ENCODE data around the gene APAF1. TPM values are rescaled to one million over a fixed set of nuclear protein-coding genes. Genes with fewer than 3 reads are reported as not detected.
"Not testable (repeated sequence)": the region's sequence is repeated elsewhere in the genome, so short reads cannot be mapped to it uniquely, and the experiment has no call there.

The APAF1 gene
- total RNA-seq, 1 experiment from 2014 or later, result 10.1 TPM

- H3F3A ChIP-seq (ENCODE audit: low read length, unreplicated experiment); H4K20me1 ChIP-seq (ENCODE audit: low read length); H3K36me3 ChIP-seq (ENCODE audit: low read depth, low read length); H3K79me2 ChIP-seq (ENCODE audit: low read length); CTCF ChIA-PET; H3K4me2 ChIP-seq (ENCODE audit: low read length); ATAC-seq; intact Hi-C loops (cut with micrococcal nuclease); H3K4me3 ChIP-seq (ENCODE audit: low read length); H3K9me3 ChIP-seq (ENCODE audit: low read length); H3K9me2 ChIP-seq (replicated peaks; ENCODE audit: low read length); H3K27me3 ChIP-seq (ENCODE audit: low read length); POLR2A ChIA-PET (ENCODE audit: unreplicated experiment); BruUV-seq (replicated peaks); H2AFZ ChIP-seq (ENCODE audit: low read length): not testable (repeated sequence)
- DNase-seq, result peak; percentile 67
- Histone ChIP-seq H3K9ac (ENCODE audit: low read length) (peak overlapping the region; percentile 52; the same call in 1 of the 2 replicates), H3K4me1 (ENCODE audit: insufficient read depth, low read length) (peaks cover 36% of the 10 kb centered on the region), H3K27ac (ENCODE audit: low read length) (peak overlapping the region; percentile 70)
- TF ChIP-seq, protein P1, sequence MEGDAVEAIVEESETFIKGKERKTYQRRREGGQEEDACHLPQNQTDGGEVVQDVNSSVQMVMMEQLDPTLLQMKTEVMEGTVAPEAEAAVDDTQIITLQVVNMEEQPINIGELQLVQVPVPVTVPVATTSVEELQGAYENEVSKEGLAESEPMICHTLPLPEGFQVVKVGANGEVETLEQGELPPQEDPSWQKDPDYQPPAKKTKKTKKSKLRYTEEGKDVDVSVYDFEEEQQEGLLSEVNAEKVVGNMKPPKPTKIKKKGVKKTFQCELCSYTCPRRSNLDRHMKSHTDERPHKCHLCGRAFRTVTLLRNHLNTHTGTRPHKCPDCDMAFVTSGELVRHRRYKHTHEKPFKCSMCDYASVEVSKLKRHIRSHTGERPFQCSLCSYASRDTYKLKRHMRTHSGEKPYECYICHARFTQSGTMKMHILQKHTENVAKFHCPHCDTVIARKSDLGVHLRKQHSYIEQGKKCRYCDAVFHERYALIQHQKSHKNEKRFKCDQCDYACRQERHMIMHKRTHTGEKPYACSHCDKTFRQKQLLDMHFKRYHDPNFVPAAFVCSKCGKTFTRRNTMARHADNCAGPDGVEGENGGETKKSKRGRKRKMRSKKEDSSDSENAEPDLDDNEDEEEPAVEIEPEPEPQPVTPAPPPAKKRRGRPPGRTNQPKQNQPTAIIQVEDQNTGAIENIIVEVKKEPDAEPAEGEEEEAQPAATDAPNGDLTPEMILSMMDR (conservative IDR thresholded peaks at IDR 0.05; ENCODE audit: low read depth, low read length), result 0 out of 2 replicates have a peak, but pooled peaks have one; percentile 10
Observed at GRCh38 chr12:98755855-98756254, 110.8 kb downstream of the APAF1 start.

- CTCF ChIA-PET, result no interaction called here
Observed at GRCh38 chr12:98757455-98757854, 112.4 kb downstream of the APAF1 start.

GRCh38 chr12:98758331-98758730, 113.2 kb downstream of the APAF1 start:
- H3K27me3 ChIP-seq (ENCODE audit: low read length), result no peaks in the 10 kb centered on the region
- POLR2A ChIA-PET (ENCODE audit: unreplicated experiment), result no interaction called here
- peaks cover 20% of the 10 kb centered on the region for H3K4me1 ChIP-seq (ENCODE audit: insufficient read depth, low read length)
- no peak overlapping the region for H2AFZ ChIP-seq (ENCODE audit: low read length)
- CTCF ChIA-PET, result no interaction called here
- H3K4me3 ChIP-seq (ENCODE audit: low read length), result no peak overlapping the region
- DNase-seq, result no peak
- intact Hi-C loops (cut with micrococcal nuclease), result no loop called here
- no peaks in the 10 kb centered on the region for H3K79me2 ChIP-seq (ENCODE audit: low read length)
- H3K9ac ChIP-seq (ENCODE audit: low read length), result no peak overlapping the region
- H3K4me2 ChIP-seq (ENCODE audit: low read length), result no peak overlapping the region
- no peak overlapping the region for H3K27ac ChIP-seq (ENCODE audit: low read length)
- BruUV-seq (replicated peaks), result no TSS peak
- no peaks in the 10 kb centered on the region for H3F3A ChIP-seq (ENCODE audit: low read length, unreplicated experiment)
- no peaks in the 10 kb centered on the region for H3K36me3 ChIP-seq (ENCODE audit: low read depth, low read length)
- TF ChIP-seq EZH2phosphoT487 (IDR thresholded peaks at IDR 0.05; ENCODE audit: borderline replicate concordance, low read length) (no peak), EZH2 (IDR thresholded peaks at IDR 0.05; ENCODE audit: low read length, unreplicated experiment) (no peak)
- TF ChIP-seq, protein P1 (conservative IDR thresholded peaks at IDR 0.05; ENCODE audit: low read depth, low read length), result no peak
- ATAC-seq, result no peak
- H4K20me1 ChIP-seq (ENCODE audit: low read length), result no peaks in the 10 kb centered on the region
- H3K9me2 ChIP-seq (replicated peaks; ENCODE audit: low read length), result 0 out of 2 replicates have a peak, but pooled peaks cover 5% of the 10 kb centered on the region
- H3K9me3 ChIP-seq (ENCODE audit: low read length), result no peaks in the 10 kb centered on the region

More at GRCh38 chr12:98757455-98757854, 112.4 kb downstream of the APAF1 start:
- Histone ChIP-seq H3K4me2 (ENCODE audit: low read length) (no peak overlapping the region), H3K79me2 (ENCODE audit: low read length) (no peaks in the 10 kb centered on the region), H4K20me1 (ENCODE audit: low read length) (no peaks in the 10 kb centered on the region), H3K36me3 (ENCODE audit: low read depth, low read length) (no peaks in the 10 kb centered on the region), H3K27me3 (ENCODE audit: low read length) (no peaks in the 10 kb centered on the region), H3F3A (ENCODE audit: low read length, unreplicated experiment) (no peaks in the 10 kb centered on the region), H3K4me1 (ENCODE audit: insufficient read depth, low read length) (peaks cover 28% of the 10 kb centered on the region), H3K4me3 (ENCODE audit: low read length) (no peak overlapping the region), H3K9me2 (replicated peaks; ENCODE audit: low read length) (0 out of 2 replicates have a peak, but pooled peaks cover 5% of the 10 kb centered on the region), H3K9ac (ENCODE audit: low read length) (no peak overlapping the region), H2AFZ (ENCODE audit: low read length) (no peak overlapping the region), H3K9me3 (ENCODE audit: low read length) (no peaks in the 10 kb centered on the region), H3K27ac (ENCODE audit: low read length) (no peak overlapping the region)
- no peak for ATAC-seq
- POLR2A ChIA-PET (ENCODE audit: unreplicated experiment), result no interaction called here
- BruUV-seq (replicated peaks), result no TSS peak
- no peak for DNase-seq
- intact Hi-C loops (cut with micrococcal nuclease), result no loop called here
- no peak for TF ChIP-seq EZH2 (IDR thresholded peaks at IDR 0.05; ENCODE audit: low read length, unreplicated experiment)
- TF ChIP-seq EZH2phosphoT487 (IDR thresholded peaks at IDR 0.05; ENCODE audit: borderline replicate concordance, low read length), result no peak
- TF ChIP-seq, protein P1 (conservative IDR thresholded peaks at IDR 0.05; ENCODE audit: low read depth, low read length), result no peak
